CD14-positive monocyte (primary cell): Measurements from ENCODE around the gene ZSCAN9. TPM values are rescaled to one million over a fixed set of nuclear protein-coding genes. Genes with fewer than 3 reads are reported as not detected.

Experiments
- DNase-seq, 3 donors: peaks; one replicate each; pipeline ENCODE4 v3.0.0-alpha.2; 2011 to 2022
- H2AFZ ChIP-seq: 2 replicates; pipeline ENCODE4 v1.6.0; 2012; ENCODE audit warnings: mild to moderate bottlenecking, low read depth, low read length, inconsistent platforms; ENCODE audit not compliant: insufficient read depth, poor library complexity, severe bottlenecking
- H3K27ac ChIP-seq, 2 donors: 1 replicate in 1 of 2; 2 replicates in 1 of 2; pipeline ENCODE4 v1.5.1; 2012 to 2013; ENCODE audit warnings: low read length in 2 of 2, control low read depth in 1 of 2, inconsistent platforms in 1 of 2, low read depth in 1 of 2, mild to moderate bottlenecking in 1 of 2
- H3K27me3 ChIP-seq, 2 donors: one replicate each; pipeline versions ENCODE4 v1.6.0 to v1.6.1; 2011 to 2013; ENCODE audit warnings: low read length in 2 of 2; ENCODE audit not compliant: control insufficient read depth in 2 of 2, insufficient read depth in 2 of 2
- H3K36me3 ChIP-seq, 2 donors: replicated peaks in 1 of 2; 1 replicate in 1 of 2; 2 replicates in 1 of 2; pipeline versions ENCODE4 v1.5.1 to v1.6.1; 2012 to 2013; ENCODE audit warnings: low read length in 2 of 2, control low read depth in 1 of 2, inconsistent platforms in 1 of 2, mild to moderate bottlenecking in 1 of 2; ENCODE audit not compliant: insufficient read depth in 2 of 2, control insufficient read depth in 1 of 2
- H3K4me1 ChIP-seq, 2 donors: 1 replicate in 1 of 2; 2 replicates in 1 of 2; pipeline versions ENCODE4 v1.5.1 to v1.6.1; 2012 to 2013; ENCODE audit warnings: low read length in 2 of 2, control low read depth in 1 of 2, inconsistent platforms in 1 of 2, mild to moderate bottlenecking in 1 of 2, moderate library complexity in 1 of 2; ENCODE audit not compliant: insufficient read depth in 2 of 2, control insufficient read depth in 1 of 2
- H3K4me2 ChIP-seq: replicated peaks from 2 replicates; pipeline ENCODE3; 2012; ENCODE audit warnings: low read length, moderate library complexity, mild to moderate bottlenecking; ENCODE audit not compliant: poor library complexity, severe bottlenecking; ENCODE audit errors: extremely low read depth
- H3K4me3 ChIP-seq, 3 experiments: fragments of 200-600 bp in 1 of 3; sonication (generic) in 1 of 3; replicated peaks in 1 of 3; 1 replicate in 2 of 3; 2 replicates in 1 of 3; pipeline ENCODE4 v1.5.1; 2011 to 2013; ENCODE audit warnings: low read length in 3 of 3, mild to moderate bottlenecking in 3 of 3, control low read depth in 2 of 3, low read depth in 2 of 3, inconsistent platforms in 1 of 3, moderate library complexity in 1 of 3
- H3K79me2 ChIP-seq: 2 replicates; pipeline ENCODE4 v1.6.0; 2012; ENCODE audit warnings: mild to moderate bottlenecking, control low read depth, inconsistent platforms, low read length, moderate library complexity; ENCODE audit not compliant: insufficient read depth
- H3K9ac ChIP-seq: 2 replicates; pipeline ENCODE4 v1.6.0; 2017; ENCODE audit warnings: low read length, mild to moderate bottlenecking; ENCODE audit not compliant: insufficient read depth, poor library complexity, severe bottlenecking
- H3K9me3 ChIP-seq, 2 donors: replicated peaks in 1 of 2; 1 replicate in 1 of 2; 2 replicates in 1 of 2; pipeline versions ENCODE4 v1.5.1 to v1.6.1; 2012 to 2013; ENCODE audit warnings: low read length in 2 of 2, control low read depth in 1 of 2; ENCODE audit not compliant: control insufficient read depth in 1 of 2, insufficient read depth in 1 of 2
- H4K20me1 ChIP-seq: 2 replicates; pipeline ENCODE4 v1.6.0; 2012; ENCODE audit warnings: mild to moderate bottlenecking, low read length, control low read depth, moderate library complexity; ENCODE audit not compliant: insufficient read depth
- H3K27ac Mint-ChIP-seq, 7 donors: one replicate each; pipeline ENCODE4 v1.8.0; 2020; ENCODE audit warnings: mild to moderate bottlenecking in 7 of 7, mixed read lengths in 7 of 7, moderate library complexity in 6 of 7, inconsistent platforms in 2 of 7
- H3K27me3 Mint-ChIP-seq, 3 donors: one replicate each; pipeline ENCODE4 v1.8.0; 2021 to 2022; ENCODE audit warnings: low read depth in 3 of 3, mild to moderate bottlenecking in 3 of 3, mixed read lengths in 3 of 3, moderate library complexity in 3 of 3, inconsistent platforms in 1 of 3
- H3K36me3 Mint-ChIP-seq, 2 donors: one replicate each; pipeline ENCODE4 v1.8.0; 2020; ENCODE audit warnings: mixed read lengths in 2 of 2, inconsistent platforms in 1 of 2, mild to moderate bottlenecking in 1 of 2
- H3K4me1 Mint-ChIP-seq: one replicate; pipeline ENCODE4 v1.8.0; 2020; ENCODE audit warnings: mild to moderate bottlenecking, mixed read lengths
- H3K4me3 Mint-ChIP-seq, 2 donors: one replicate each; pipeline ENCODE4 v1.8.0; 2020; ENCODE audit warnings: mild to moderate bottlenecking in 2 of 2, mixed read lengths in 2 of 2, moderate library complexity in 1 of 2
- H3K9me3 Mint-ChIP-seq, 7 donors: one replicate each; pipeline ENCODE4 v1.8.0; 2020 to 2022; ENCODE audit warnings: mixed read lengths in 7 of 7, mild to moderate bottlenecking in 6 of 7, moderate library complexity in 6 of 7, inconsistent platforms in 2 of 7
- CTCF ChIP-seq: fragments of 200-600 bp; IDR thresholded peaks from one replicate; pipeline ENCODE4 v1.8.0; 2022; ENCODE audit warnings: antibody characterized with exemption, mild to moderate bottlenecking
- WGBS: methylation state at CpG from one replicate; pipeline ENCODE4 v1.1.5; 2013; ENCODE audit warnings: missing lambda C conversion rate; ENCODE audit not compliant: insufficient coverage; 5-methylcytosine and 5-hydroxymethylcytosine counted together
- intact Hi-C, 2 donors: fragments of 100-400 bp; cut with micrococcal nuclease; formaldehyde crosslinking; loops; one replicate each; pipeline versions ENCODE4 v1.15.0 to v1.15.1; 2023
- polyA plus RNA-seq, 3 donors: library from polyadenylated mRNA; depleted of rRNA in 1 of 3; unstranded in 2 of 3; stranded (reverse) in 1 of 3; fragments of 300-500 nt in 2 of 3; fragments of >200 nt in 1 of 3; fragmentation: Illumina TruSeq in 2 of 3; gene quantifications; 1 replicate in 2 of 3; 2 replicates in 1 of 3; pipeline ENCODE4 v1.2.3, GENCODE V29; 2012 to 2021

ZSCAN9 gene
- polyA plus RNA-seq, 3 donors = 2.2 to 11.6 (median 5.0) TPM

GRCh38 chr6:28206928-28207509 is 18.1 kb upstream of the ZSCAN9 start:
- no peak overlapping the region for H3K27ac ChIP-seq
- H3K4me3 ChIP-seq = peak overlapping the region in 1 of 3 experiments; percentile 65
- peak overlapping the region in 1 of 2 donors; percentile 94 for H3K4me3 Mint-ChIP-seq
- peaks cover 77 to 79% of the 10 kb centered on the region in 2 donors for H3K27me3 ChIP-seq
- H3K27ac Mint-ChIP-seq = no peak overlapping the region
- peaks cover 0 to 11% of the 10 kb centered on the region in 2 donors for H3K36me3 Mint-ChIP-seq
- peak overlapping the region; percentile 62 for H3K4me2 ChIP-seq
- no peaks in the 10 kb centered on the region for H3K79me2 ChIP-seq
- H3K9ac ChIP-seq = no peak overlapping the region
- peaks cover 23% of the 10 kb centered on the region for H3K4me1 Mint-ChIP-seq
- peak overlapping the region; percentile 52 for H2AFZ ChIP-seq
- peaks cover 2 to 41% (median 30%) of the 10 kb centered on the region in 7 donors for H3K9me3 Mint-ChIP-seq
- H3K4me1 ChIP-seq = peaks cover 12 to 17% of the 10 kb centered on the region in 2 donors
- intact Hi-C loops = no loop called here
- H3K27me3 Mint-ChIP-seq = peaks cover 66 to 73% (median 67%) of the 10 kb centered on the region in 3 donors
- no peaks in the 10 kb centered on the region for H3K36me3 ChIP-seq
- H3K9me3 ChIP-seq = peaks cover 3 to 42% of the 10 kb centered on the region in 2 donors
- no peaks in the 10 kb centered on the region for H4K20me1 ChIP-seq
- WGBS = 2% methylated on average over 9 of the region's 15 CpGs
- DNase-seq = no peak
- no peak for TF ChIP-seq CTCF

- Histone ChIP-seq H3K4me2 (peak overlapping the region; percentile 62), H4K20me1 (no peaks in the 10 kb centered on the region), H3K9ac (no peak overlapping the region), H3K27me3 (peaks cover 82 to 83% of the 10 kb centered on the region in 2 donors), H3K36me3 (no peaks in the 10 kb centered on the region), H3K4me1 (peaks cover 15 to 23% of the 10 kb centered on the region in 2 donors), H2AFZ (peak overlapping the region; percentile 52), H3K27ac (no peak overlapping the region), H3K79me2 (no peaks in the 10 kb centered on the region), H3K9me3 (peaks cover 3 to 46% of the 10 kb centered on the region in 2 donors), H3K4me3 (peak overlapping the region in 1 of 3 experiments; percentile 65)
- intact Hi-C loops = no loop called here
- H3K4me3 Mint-ChIP-seq = peak overlapping the region; percentile 71 to 94
- peaks cover 0 to 11% of the 10 kb centered on the region in 2 donors for H3K36me3 Mint-ChIP-seq
- peaks cover 27% of the 10 kb centered on the region for H3K4me1 Mint-ChIP-seq
- H3K27ac Mint-ChIP-seq = no peak overlapping the region
- 2% methylated on average over 23 of the region's 35 CpGs for WGBS
- peaks cover 2 to 44% (median 33%) of the 10 kb centered on the region in 7 donors for H3K9me3 Mint-ChIP-seq
- TF ChIP-seq CTCF = no peak
- peak in 1 of 3 donors; percentile 19 for DNase-seq
- peaks cover 72 to 79% (median 73%) of the 10 kb centered on the region in 3 donors for H3K27me3 Mint-ChIP-seq
Measured at GRCh38 chr6:28207510-28208110, 17.5 kb upstream of the ZSCAN9 start.
